ENCODE results near the gene LGALSL. TPM values are rescaled to one million over a fixed set of nuclear protein-coding genes. Genes with fewer than 3 reads are reported as not detected.

The LGALSL gene
- total RNA-seq = 18.9 TPM

DNA sequence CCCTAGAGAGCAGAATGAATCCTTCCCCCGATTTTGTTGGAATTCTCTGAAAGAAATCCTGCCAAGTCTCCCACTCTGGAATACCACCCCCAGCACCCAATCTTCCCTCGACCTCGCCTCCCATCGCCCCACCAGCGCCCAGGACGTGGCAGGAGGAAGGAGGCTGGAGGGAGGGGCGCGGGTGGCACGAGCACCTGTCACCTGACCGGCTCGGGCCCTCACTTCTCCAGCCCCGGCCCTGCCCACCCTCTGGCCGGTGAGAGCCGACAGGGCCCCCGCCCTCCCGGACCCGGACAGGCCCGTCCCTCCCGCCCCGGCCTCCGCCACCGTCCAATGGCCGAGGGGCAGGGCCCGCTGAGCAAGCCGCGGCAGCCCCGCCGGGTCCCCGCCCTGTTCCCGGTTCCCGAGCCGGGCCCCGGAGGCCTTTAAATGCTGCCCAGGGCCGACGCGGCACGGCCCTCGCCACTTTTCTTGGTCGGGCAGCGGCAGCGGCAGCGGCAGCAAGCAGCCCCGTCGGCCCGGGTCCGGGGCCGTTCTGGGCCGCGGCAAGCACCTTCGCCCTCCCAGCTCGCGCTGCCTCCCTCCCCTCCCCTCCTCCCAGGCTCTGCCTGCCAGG is at the start of gene LGALSL:
TSS of gene LGALSL (plus strand) at position 393 of the 616 bp plus-strand sequence. CDS start 384 bp downstream, outside the sequence.
- DNase-seq = peak; percentile 75

DNA sequence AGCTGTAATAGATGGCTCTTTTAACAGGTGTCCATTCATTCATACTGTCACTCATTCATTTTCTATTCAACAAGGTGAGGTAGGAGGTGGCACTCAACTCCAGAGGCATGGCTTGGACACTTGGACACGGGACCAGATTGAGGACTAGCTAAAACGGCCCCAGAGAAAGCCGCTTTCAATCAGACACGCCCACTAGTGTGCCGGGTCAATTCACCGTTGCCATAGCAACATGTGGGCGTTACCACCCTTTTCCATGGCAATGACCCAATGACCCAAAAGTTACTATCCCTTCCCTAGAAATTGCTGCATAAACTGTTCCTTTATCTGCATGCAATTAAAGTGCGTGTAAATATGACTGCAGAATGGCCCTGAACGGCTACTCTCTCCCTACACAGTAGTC is 49.2 kb upstream of the LGALSL start:
- peak; percentile 67 for DNase-seq

DNA sequence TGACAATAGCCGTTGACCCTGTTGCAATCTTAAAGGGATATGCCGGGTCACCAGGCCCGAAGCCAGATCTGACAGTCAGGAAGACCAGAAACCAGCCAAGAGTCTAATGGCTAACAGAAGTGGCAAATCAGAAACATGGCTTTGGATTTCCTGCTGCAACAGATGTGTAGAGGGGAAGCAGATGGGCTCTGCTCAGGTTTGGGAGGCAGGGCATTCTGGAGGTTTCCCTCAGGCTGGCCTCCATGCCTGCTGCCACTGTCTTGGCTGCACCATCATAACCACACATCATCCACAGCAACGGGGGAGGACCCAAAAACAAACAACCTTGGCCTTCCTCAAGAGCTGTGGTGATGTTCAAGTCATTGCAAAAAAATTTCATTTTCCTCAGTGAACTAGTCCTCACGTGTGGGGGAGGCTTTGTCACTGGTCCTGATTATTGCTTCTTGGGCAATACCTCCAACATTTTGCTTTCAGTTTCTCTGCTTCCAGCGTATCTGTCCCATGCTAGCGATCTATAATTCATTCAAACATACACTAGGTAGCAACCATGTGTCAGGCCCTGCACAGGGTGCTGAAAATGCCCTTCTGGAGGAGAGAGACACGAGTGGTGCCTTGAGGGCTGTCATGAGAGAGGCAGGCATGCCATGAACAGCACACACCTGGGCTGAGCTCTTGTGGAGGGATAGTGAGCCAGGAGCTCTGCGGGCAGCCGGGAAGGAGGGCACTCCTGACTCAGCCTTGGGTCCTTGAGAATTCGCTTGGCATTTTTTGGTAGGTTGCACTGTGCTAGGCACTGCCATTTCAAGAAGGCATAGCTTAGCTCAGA is 48.2 kb upstream of the LGALSL start:
- DNase-seq = no peak

- DNase-seq = no peak
Measured at GRCh38 chr2:64406407-64406774, 47.6 kb upstream of the LGALSL start.

DNA sequence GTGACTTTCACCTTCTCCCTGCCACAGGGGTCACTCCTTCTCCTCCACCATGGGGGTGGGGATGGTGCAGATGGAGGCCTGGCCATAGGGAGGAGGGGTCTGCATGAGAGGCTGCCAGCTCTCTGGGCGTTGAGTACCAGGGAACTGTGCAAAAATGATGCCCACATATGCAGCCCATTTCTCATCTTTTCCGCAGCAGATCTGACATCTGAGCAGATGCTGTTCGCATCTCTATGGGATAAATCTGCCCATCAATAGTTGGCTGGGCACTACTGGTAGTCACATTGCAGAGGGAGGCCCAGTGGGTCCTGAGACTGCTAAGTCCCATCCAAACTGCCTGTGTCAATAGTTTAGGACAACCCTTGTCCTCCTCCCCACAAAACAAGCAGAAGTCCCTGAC is 45.9 kb upstream of the LGALSL start:
- no peak for DNase-seq

- DNase-seq = no peak
Measured at GRCh38 chr2:64410671-64411070, 43.3 kb upstream of the LGALSL start.

GRCh38 chr2:64412671-64413070 is 41.3 kb upstream of the LGALSL start:
- no peak for DNase-seq

- DNase-seq = no peak
Measured at GRCh38 chr2:64414736-64415435, 39.1 kb upstream of the LGALSL start.

DNA sequence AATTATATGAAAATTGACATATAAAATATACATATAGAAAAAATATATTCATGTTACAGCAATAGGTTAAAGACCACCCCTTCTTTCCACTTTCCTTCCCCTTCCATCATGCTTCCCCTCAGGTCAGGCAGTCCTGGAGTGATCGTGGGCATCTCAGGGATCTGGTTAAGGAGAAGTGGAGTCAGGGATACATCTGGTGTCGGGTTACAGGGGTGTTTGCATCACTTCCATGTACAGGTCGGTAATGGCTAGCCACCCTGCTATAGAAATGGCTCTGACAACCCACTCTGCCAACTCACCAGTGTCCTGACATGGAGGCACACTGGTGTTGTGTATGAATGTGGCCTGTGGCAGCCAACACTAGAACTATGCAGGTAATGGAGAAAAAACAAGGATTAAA is 36.3 kb upstream of the LGALSL start:
- no peak for DNase-seq

- no peak for DNase-seq
Measured at GRCh38 chr2:64419596-64420165, 34.3 kb upstream of the LGALSL start.

GRCh38 chr2:64420677-64421076 is 33.3 kb upstream of the LGALSL start:
- no peak for DNase-seq

DNA sequence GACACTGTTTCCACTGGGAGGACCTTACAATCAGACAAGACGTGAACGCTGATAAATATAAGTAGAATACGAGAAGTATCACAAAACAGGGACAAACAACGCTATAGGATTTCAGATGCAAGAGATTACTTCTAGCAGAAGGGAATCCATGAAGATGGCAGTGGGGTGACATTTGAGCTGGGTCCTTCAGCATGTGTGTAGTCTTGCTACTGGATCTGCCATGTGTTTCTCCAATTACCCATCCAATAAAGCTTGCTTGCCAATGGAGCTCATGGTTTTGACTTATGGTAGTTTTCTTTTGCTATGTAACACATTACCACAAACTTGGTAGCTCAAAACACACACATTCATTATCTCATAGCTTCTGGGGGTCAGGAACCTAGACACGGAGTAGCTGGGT is 32.8 kb upstream of the LGALSL start:
- no peak for DNase-seq

GRCh38 chr2:64422466-64422865 is 31.5 kb upstream of the LGALSL start:
- peak; percentile 47 for DNase-seq

DNA sequence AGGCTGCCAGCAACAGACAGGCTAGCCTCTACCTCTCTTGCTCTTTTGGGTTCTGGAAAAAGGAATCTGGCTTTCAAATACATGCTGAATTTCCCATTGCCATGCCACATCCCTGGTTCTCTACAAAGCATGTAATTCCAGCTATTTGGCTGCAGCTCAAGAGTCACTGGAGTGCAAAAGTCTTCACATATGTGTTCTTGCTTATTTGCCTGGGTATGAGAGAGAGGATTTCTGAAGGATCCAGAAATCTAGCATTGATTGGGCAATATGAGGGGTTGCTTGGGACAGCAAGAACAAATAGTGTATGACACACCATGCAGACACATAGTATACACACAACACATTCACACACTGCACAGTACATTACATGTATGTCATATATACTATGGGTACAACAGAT is 30.7 kb upstream of the LGALSL start:
- DNase-seq = peak; percentile 63

DNA sequence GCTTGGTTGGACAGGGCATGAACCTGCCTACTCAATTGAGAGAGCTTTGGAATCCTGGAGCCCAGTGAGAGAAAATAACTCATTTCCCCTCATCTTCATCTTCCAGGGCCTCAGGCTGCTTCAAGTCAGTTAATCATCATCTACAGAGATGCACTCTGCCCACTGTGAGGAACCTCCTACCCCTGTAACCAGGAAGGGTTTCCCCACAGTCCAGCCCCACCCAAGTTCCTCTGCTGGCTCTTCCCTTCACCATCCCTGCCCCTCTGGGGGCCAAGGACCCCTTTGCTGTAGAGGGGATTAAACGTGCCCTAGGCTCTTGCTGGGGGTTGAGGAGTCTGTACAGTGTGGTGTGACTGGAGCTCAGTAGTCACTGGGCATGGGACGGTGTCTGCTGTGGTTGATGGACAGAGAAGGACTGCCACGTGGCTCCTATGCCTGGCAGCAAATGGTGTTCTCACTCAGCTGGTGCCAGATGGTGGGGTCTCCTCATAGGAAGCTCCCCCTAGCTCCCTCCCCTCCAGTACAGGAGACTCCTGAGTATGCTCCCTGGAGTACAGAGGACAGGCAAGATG is 29.5 kb upstream of the LGALSL start:
- DNase-seq = no peak

GRCh38 chr2:64426183-64426952 is 27.6 kb upstream of the LGALSL start:
- no peak for DNase-seq

- no peak for DNase-seq
Measured at GRCh38 chr2:64434039-64434657, 19.8 kb upstream of the LGALSL start.

GRCh38 chr2:64437883-64438282 is 16.1 kb upstream of the LGALSL start:
- DNase-seq = no peak

GRCh38 chr2:64439194-64439593 is 14.8 kb upstream of the LGALSL start:
- no peak for DNase-seq

DNA sequence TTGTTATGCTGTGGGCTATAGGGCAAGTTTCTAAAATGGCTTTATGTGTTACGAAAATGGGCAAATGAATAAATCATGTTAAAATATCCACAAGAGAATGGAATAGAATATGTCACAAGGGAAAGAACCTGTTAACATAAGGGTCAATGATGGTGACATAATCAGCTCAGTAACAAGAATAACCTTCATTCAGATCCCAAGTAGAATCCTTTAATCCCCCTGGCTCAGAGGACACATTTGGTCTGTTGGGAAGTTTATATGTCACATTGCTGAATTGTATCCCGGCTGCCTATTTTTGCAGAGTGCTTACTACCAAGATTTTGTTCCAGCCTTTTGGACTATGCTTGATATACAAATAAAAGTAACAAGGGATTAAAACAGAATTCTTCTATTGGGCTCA is 13.1 kb upstream of the LGALSL start:
- DNase-seq = peak; percentile 63

DNA sequence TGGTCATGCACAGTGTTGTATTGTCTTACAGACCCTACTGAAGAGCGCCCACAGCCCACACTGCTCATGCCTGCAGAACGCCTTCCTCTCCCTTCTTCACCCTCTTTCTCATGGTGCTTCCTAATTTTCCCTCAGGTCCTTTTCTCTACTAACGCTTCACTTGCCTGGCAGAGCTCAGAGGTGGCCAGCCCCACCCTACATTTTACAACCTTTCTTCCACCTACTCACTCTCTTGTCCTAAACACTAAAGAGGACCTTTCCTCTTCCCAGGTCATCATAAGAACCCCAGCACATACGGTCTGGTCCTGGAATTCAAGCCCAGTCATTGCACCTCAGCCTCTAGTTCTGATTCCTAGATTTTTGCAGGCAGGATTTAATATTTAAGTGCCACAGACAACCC is 11.7 kb upstream of the LGALSL start:
- DNase-seq = no peak
